Measurements from ENCODE around the gene MBOAT7.
"Not testable (repeated sequence)": the region's sequence is repeated elsewhere in the genome, so short reads cannot be mapped to it uniquely, and the experiment has no call there.

MBOAT7 gene

GRCh38 chr19:54189145-54189734 lies at the start of gene MBOAT7:
MBOAT7 (minus strand) TSS chr19:54189580; CDS start chr19:54188508, 1,072 bp downstream.
- peak; percentile 56; the same call in 1 of the 2 replicates for TF ChIP-seq CTCF (conservative IDR thresholded peaks at IDR 0.05; ENCODE audit: low read depth)
- ChIA-PET CTCF (interaction anchor here (0.7 to 1.6 kb wide), 3 partner anchors 10 to 947 kb away, joined by 3 to 6 read pairs (median 5); partner anchors contain the start of gene TMC4), POLR2A (ENCODE audit: low non-redundant PET) (interaction anchor here (0.7 to 1.7 kb wide), 4 partner anchors 10 to 259 kb away, joined by 3 to 9 read pairs (median 4); partner anchors contain the start of genes LENG8 and RPS9)
- H3K27ac ChIP-seq, result peak within 1 kb of the TSS; percentile 95
- DNase-seq (ENCODE audit: low spot score), result no peak

- ChIA-PET POLR2A (ENCODE audit: low non-redundant PET) (no interaction called here), CTCF (no interaction called here)
- DNase-seq (ENCODE audit: low spot score), result no peak
- TF ChIP-seq CTCF (conservative IDR thresholded peaks at IDR 0.05; ENCODE audit: low read depth), result no peak
- no peak overlapping the region for H3K27ac ChIP-seq
Measured at GRCh38 chr19:54233941-54234340, 44.6 kb upstream of the MBOAT7 start.

GRCh38 chr19:54231077-54231931 lies 41.9 kb upstream of the MBOAT7 start:
- CTCF ChIA-PET, result interaction anchor here (0.7 to 0.8 kb wide), 3 partner anchors 45 to 76 kb away, joined by 3 read pairs; no protein-coding TSS in a partner anchor

GRCh38 chr19:54230031-54230430 lies 40.7 kb upstream of the MBOAT7 start:
- DNase-seq (ENCODE audit: low spot score), result no peak
- H3K27ac ChIP-seq, result no peak overlapping the region
- POLR2A ChIA-PET (ENCODE audit: low non-redundant PET), result no interaction called here
- CTCF ChIA-PET, result no interaction called here
- no peak for TF ChIP-seq CTCF (conservative IDR thresholded peaks at IDR 0.05; ENCODE audit: low read depth)

More at GRCh38 chr19:54231077-54231931, 41.9 kb upstream of the MBOAT7 start:
- no peak for DNase-seq (ENCODE audit: low spot score)
- TF ChIP-seq CTCF (conservative IDR thresholded peaks at IDR 0.05; ENCODE audit: low read depth), result peak; percentile 82
- POLR2A ChIA-PET (ENCODE audit: low non-redundant PET), result no interaction called here
- H3K27ac ChIP-seq, result no peak overlapping the region

- DNase-seq (ENCODE audit: low spot score), result no peak
- ChIA-PET CTCF (no interaction called here), POLR2A (ENCODE audit: low non-redundant PET) (no interaction called here)
- TF ChIP-seq CTCF (conservative IDR thresholded peaks at IDR 0.05; ENCODE audit: low read depth), result no peak
- no peak overlapping the region for H3K27ac ChIP-seq
Measured at GRCh38 chr19:54229146-54229545, 39.8 kb upstream of the MBOAT7 start.

- DNase-seq (ENCODE audit: low spot score); POLR2A ChIA-PET (ENCODE audit: low non-redundant PET); H3K27ac ChIP-seq: not testable (repeated sequence)
- CTCF ChIA-PET, result interaction anchor here (0.7 kb wide), 1 partner anchor 431 kb away, joined by 3 read pairs; no protein-coding TSS in a partner anchor
Measured at GRCh38 chr19:54224619-54225018, 35.2 kb upstream of the MBOAT7 start.

- CTCF ChIA-PET, result interaction anchor here (0.6 kb wide), 1 partner anchor 12 kb away, joined by 3 read pairs; no protein-coding TSS in a partner anchor
- DNase-seq (ENCODE audit: low spot score); H3K27ac ChIP-seq; POLR2A ChIA-PET (ENCODE audit: low non-redundant PET): not testable (repeated sequence)
Measured at GRCh38 chr19:54223937-54224281, 34.5 kb upstream of the MBOAT7 start.

GRCh38 chr19:54223277-54223936 lies 34.0 kb upstream of the MBOAT7 start:
- H3K27ac ChIP-seq; POLR2A ChIA-PET (ENCODE audit: low non-redundant PET); DNase-seq (ENCODE audit: low spot score): not testable (repeated sequence)
- CTCF ChIA-PET, result interaction anchor here (0.6 kb wide), 1 partner anchor 11 kb away, joined by 3 read pairs; no protein-coding TSS in a partner anchor

- DNase-seq (ENCODE audit: low spot score); CTCF ChIA-PET; POLR2A ChIA-PET (ENCODE audit: low non-redundant PET); H3K27ac ChIP-seq: not testable (repeated sequence)
Measured at GRCh38 chr19:54222474-54223276, 33.3 kb upstream of the MBOAT7 start, which contains the start of gene LILRB3. LILRB3 (minus strand) TSS chr19:54223007; CDS start chr19:54222976, 31 bp downstream.

GRCh38 chr19:54221947-54222346 lies 32.6 kb upstream of the MBOAT7 start:
- DNase-seq (ENCODE audit: low spot score); H3K27ac ChIP-seq; CTCF ChIA-PET; POLR2A ChIA-PET (ENCODE audit: low non-redundant PET): not testable (repeated sequence)

All from RWPE1 (cell line).